Sigmoid colon (tissue), 7 donors: Measurements from ENCODE around the gene RELN. TPM values are rescaled to one million over a fixed set of nuclear protein-coding genes. Genes with fewer than 3 reads are reported as not detected.
A peak's percentile ranks its signal among the peaks of the same experiment; 100 is the strongest.
"Not testable (repeated sequence)": the region's sequence is repeated elsewhere in the genome, so short reads cannot be mapped to it uniquely, and the experiment has no call there.

Experiments used
- DNase-seq: peaks from one replicate; pipeline ENCODE4 v3.0.0-alpha.2; 2019
- H3K27ac ChIP-seq, 4 donors: fragments of 200-600 bp; sonication (generic); one replicate each; pipeline ENCODE4 v1.5.1; 2016 to 2019; ENCODE audit warnings: mild to moderate bottlenecking in 1 of 4
- H3K27me3 ChIP-seq, 3 donors: fragments of 200-600 bp; sonication (generic); one replicate each; pipeline ENCODE4 v1.5.1; 2019; ENCODE audit warnings: mild to moderate bottlenecking in 1 of 3
- H3K36me3 ChIP-seq, 4 donors: fragments of 200-600 bp; sonication (generic); one replicate each; pipeline ENCODE4 v1.5.1; 2016 to 2019
- H3K4me1 ChIP-seq, 4 donors: fragments of 200-600 bp; sonication (generic); one replicate each; pipeline ENCODE4 v1.5.1; 2017 to 2019
- H3K4me3 ChIP-seq, 4 donors: fragments of 200-600 bp; sonication (generic); one replicate each; pipeline ENCODE4 v1.5.1; 2017 to 2019; ENCODE audit warnings: mild to moderate bottlenecking in 2 of 4, moderate library complexity in 1 of 4
- H3K9me3 ChIP-seq, 4 donors: fragments of 200-600 bp in 3 of 4; sonication (generic) in 3 of 4; one replicate each; pipeline versions ENCODE4 v1.5.1 to v1.6.1; 2013 to 2019
- CTCF ChIP-seq, 4 experiments: fragments of 450-650 bp in 3 of 4; fragments of 200-600 bp in 1 of 4; IDR thresholded peaks; one replicate each; pipeline ENCODE4 v1.5.1; 2016 to 2019; ENCODE audit warnings: antibody characterized with exemption in 4 of 4, mild to moderate bottlenecking in 3 of 4, moderate library complexity in 2 of 4
- EP300 ChIP-seq, 4 donors: sonication (generic); formaldehyde crosslinking; IDR thresholded peaks; one replicate each; pipeline ENCODE4 v1.6.1; 2017; ENCODE audit warnings: antibody characterized with exemption in 4 of 4
- POLR2A ChIP-seq, 2 donors: fragments of 450-650 bp; IDR thresholded peaks; one replicate each; pipeline ENCODE4 v1.6.1; 2016; ENCODE audit warnings: antibody characterized with exemption in 2 of 2, mild to moderate bottlenecking in 2 of 2, moderate library complexity in 2 of 2
- POLR2AphosphoS5 ChIP-seq, 4 donors: sonication (generic); formaldehyde crosslinking; IDR thresholded peaks; one replicate each; pipeline ENCODE4 v1.6.1; 2017; ENCODE audit warnings: antibody characterized with exemption in 4 of 4
- WGBS, 2 donors: extraction: QIAGEN DNeasy Blood & Tissue Kit; methylation state at CpG; one replicate each; pipeline ENCODE4 v1.1.7; 2013; 5-methylcytosine and 5-hydroxymethylcytosine counted together
- intact Hi-C: fragments of 100-400 bp; cut with DNase I; formaldehyde crosslinking; loops from one replicate; pipeline ENCODE4 v1.15.1; 2023
- polyA plus RNA-seq, 3 donors: library from polyadenylated mRNA; stranded (reverse); fragments of 200-250 nt; gene quantifications; one replicate each; pipeline ENCODE4 v1.2.3, GENCODE V29; 2013
- total RNA-seq, 4 donors: library from RNA; depleted of rRNA; stranded (reverse); fragments of >200 nt; gene quantifications; one replicate each; pipeline ENCODE4 v1.1.0, GENCODE V29; 2016
- donor health status: healthy with polysubstance abuse.
- donor health status: Bipolar disorder and iron deficiency.
- donor health status: healthy.

Gene RELN
- total RNA-seq (1 to 10 TPM; 3.5 to 9.2 (median 6.2) TPM), polyA plus RNA-seq (1 to 10 TPM in 1 of 3 donors, under 1 TPM in 1, not detected in 1; under 0.01 to 2.4 TPM)

GRCh38 chr7:103989200-103989784 lies at the start of gene RELN:
TSS of gene RELN (minus strand) at chr7:103989658. CDS start at chr7:103989356, 302 bp downstream.
- Histone ChIP-seq H3K36me3 (no peaks in the 10 kb centered on the region), H3K27ac (no peak within 1 kb of the TSS), H3K9me3 (no peaks in the 10 kb centered on the region), H3K4me3 (peak within 1 kb of the TSS; percentile 27 to 54 (median 44)), H3K27me3 (peaks cover 4 to 49% (median 23%) of the 10 kb centered on the region in 3 donors), H3K4me1 (peaks cover 0 to 20% (median 18%) of the 10 kb centered on the region in 4 donors)
- DNase-seq, result no peak
- TF ChIP-seq POLR2A (IDR thresholded peaks at IDR 0.05) (no peak), POLR2AphosphoS5 (IDR thresholded peaks at IDR 0.05) (no peak), CTCF (IDR thresholded peaks at IDR 0.05) (no peak), EP300 (IDR thresholded peaks at IDR 0.05) (no peak)
- intact Hi-C loops, result no loop called here
- 2% methylated on average over 89 of the region's 89 CpGs for WGBS, 2 donors

GRCh38 chr7:104038136-104038535 lies 48.7 kb upstream of the RELN start:
- H3K4me3 ChIP-seq, result no peak overlapping the region
- peaks cover 0 to 16% (median 5%) of the 10 kb centered on the region in 4 donors for H3K4me1 ChIP-seq
- H3K9me3 ChIP-seq, result peaks cover 0 to 5% (median 0%) of the 10 kb centered on the region in 4 donors
- intact Hi-C loops, result no loop called here
- TF ChIP-seq EP300 (IDR thresholded peaks at IDR 0.05) (no peak), POLR2A (IDR thresholded peaks at IDR 0.05) (no peak), POLR2AphosphoS5 (IDR thresholded peaks at IDR 0.05) (no peak), CTCF (IDR thresholded peaks at IDR 0.05) (no peak)
- no peak for DNase-seq
- 61 to 83% methylated on average over 2 of the region's 2 CpGs for WGBS, 2 donors
- H3K27ac ChIP-seq, result no peak overlapping the region
- H3K36me3 ChIP-seq, result no peaks in the 10 kb centered on the region
- H3K27me3 ChIP-seq, result no peaks in the 10 kb centered on the region

GRCh38 chr7:104036889-104037288 lies 47.4 kb upstream of the RELN start:
- H3K27me3 ChIP-seq, intact Hi-C loops, DNase-seq, H3K4me3 ChIP-seq, H3K9me3 ChIP-seq, H3K36me3 ChIP-seq, H3K27ac ChIP-seq: not testable (repeated sequence)
- peaks cover 0 to 16% (median 5%) of the 10 kb centered on the region in 4 donors for H3K4me1 ChIP-seq
- 47 to 70% methylated on average over 3 of the region's 3 CpGs for WGBS, 2 donors

GRCh38 chr7:104035351-104035750 lies 45.9 kb upstream of the RELN start:
- peaks cover 0 to 6% (median under 1%) of the 10 kb centered on the region in 4 donors for H3K4me1 ChIP-seq
- intact Hi-C loops, result no loop called here
- H3K27ac ChIP-seq, result no peak overlapping the region
- TF ChIP-seq POLR2A (IDR thresholded peaks at IDR 0.05) (no peak), CTCF (IDR thresholded peaks at IDR 0.05) (no peak), EP300 (IDR thresholded peaks at IDR 0.05) (no peak), POLR2AphosphoS5 (IDR thresholded peaks at IDR 0.05) (no peak)
- no peaks in the 10 kb centered on the region for H3K36me3 ChIP-seq
- no peak for DNase-seq
- H3K27me3 ChIP-seq, result no peaks in the 10 kb centered on the region
- 64 to 83% methylated on average over 4 of the region's 4 CpGs for WGBS, 2 donors
- H3K9me3 ChIP-seq, result peaks cover 0 to 5% (median 0%) of the 10 kb centered on the region in 4 donors
- no peak overlapping the region for H3K4me3 ChIP-seq

- no peaks in the 10 kb centered on the region for H3K4me1 ChIP-seq
- TF ChIP-seq EP300 (IDR thresholded peaks at IDR 0.05) (no peak), CTCF (IDR thresholded peaks at IDR 0.05) (no peak), POLR2AphosphoS5 (IDR thresholded peaks at IDR 0.05) (no peak), POLR2A (IDR thresholded peaks at IDR 0.05) (no peak)
- H3K27me3 ChIP-seq, result no peaks in the 10 kb centered on the region
- no peak for DNase-seq
- peaks cover 0 to 5% (median 0%) of the 10 kb centered on the region in 4 donors for H3K9me3 ChIP-seq
- H3K27ac ChIP-seq, result no peak overlapping the region
- H3K4me3 ChIP-seq, result no peak overlapping the region
- WGBS, 2 donors, result 86 to 94% methylated on average over 1 of the region's 1 CpG
- H3K36me3 ChIP-seq, result no peaks in the 10 kb centered on the region
- intact Hi-C loops, result no loop called here
Observed at GRCh38 chr7:104034679-104035078, 45.2 kb upstream of the RELN start.
